Measurements from ENCODE around the gene NUP62CL. TPM values are rescaled to one million over a fixed set of nuclear protein-coding genes. Genes with fewer than 3 reads are reported as not detected.

Gene NUP62CL
- total RNA-seq, 1 donor from 2014 or later = 0.52 TPM

- H3K79me2 ChIP-seq (ENCODE audit: insufficient read depth, low read length) = no peaks in the 10 kb centered on the region
- no peak for DNase-seq (ENCODE audit: low read depth)
- no peaks in the 10 kb centered on the region for H4K20me1 ChIP-seq (ENCODE audit: insufficient read depth, low read length)
- no peak overlapping the region for H3K27ac ChIP-seq (ENCODE audit: low read depth, low read length)
- no peak overlapping the region for H3K4me3 Mint-ChIP-seq (ENCODE audit: unreplicated experiment)
- FAIRE-seq = no peak
- H3K9me3 Mint-ChIP-seq (ENCODE audit: unreplicated experiment) = no peaks in the 10 kb centered on the region
- no peaks in the 10 kb centered on the region for H3K9me3 ChIP-seq (ENCODE audit: insufficient read depth, low read depth, low read length)
- H3K36me3 Mint-ChIP-seq (ENCODE audit: low read depth, unreplicated experiment) = no peaks in the 10 kb centered on the region
- H3K27me3 Mint-ChIP-seq (ENCODE audit: low read depth, unreplicated experiment) = no peaks in the 10 kb centered on the region
- no peak overlapping the region for H3K27ac Mint-ChIP-seq (ENCODE audit: unreplicated experiment)
- no peak overlapping the region for H3K4me3 ChIP-seq (ENCODE audit: insufficient read depth, low read depth, low read length)
- H3K27me3 ChIP-seq (ENCODE audit: insufficient read depth, low read length) = no peaks in the 10 kb centered on the region
- H3K9ac ChIP-seq (ENCODE audit: low read length) = no peak overlapping the region
- no peaks in the 10 kb centered on the region for H3K4me1 Mint-ChIP-seq (ENCODE audit: low read depth, unreplicated experiment)
- TF ChIP-seq EZH2 (IDR thresholded peaks at IDR 0.05; ENCODE audit: insufficient read depth, low read length) = no peak
- no peak for TF ChIP-seq CTCF (IDR thresholded peaks at IDR 0.05; ENCODE audit: insufficient read depth, low read depth, low read length)
- H3K36me3 ChIP-seq (ENCODE audit: insufficient read depth, low read length) = no peaks in the 10 kb centered on the region
- no peak overlapping the region for H2AFZ ChIP-seq (ENCODE audit: low read depth, low read length)
- H3K4me2 ChIP-seq (ENCODE audit: low read length) = no peak overlapping the region
- H3K4me1 ChIP-seq (ENCODE audit: insufficient read depth, low read length) = no peaks in the 10 kb centered on the region
Observed at GRCh38 chrX:107197319-107197718, 8.9 kb downstream of the NUP62CL start.

- no peaks in the 10 kb centered on the region for H3K4me1 Mint-ChIP-seq (ENCODE audit: low read depth, unreplicated experiment)
- no peak overlapping the region for H3K4me3 ChIP-seq (ENCODE audit: insufficient read depth, low read depth, low read length)
- H3K4me2 ChIP-seq (ENCODE audit: low read length) = no peak overlapping the region
- peak; percentile 81 for FAIRE-seq
- no peaks in the 10 kb centered on the region for H3K36me3 Mint-ChIP-seq (ENCODE audit: low read depth, unreplicated experiment)
- H3K9me3 ChIP-seq (ENCODE audit: insufficient read depth, low read depth, low read length) = no peaks in the 10 kb centered on the region
- no peaks in the 10 kb centered on the region for H3K4me1 ChIP-seq (ENCODE audit: insufficient read depth, low read length)
- H4K20me1 ChIP-seq (ENCODE audit: insufficient read depth, low read length) = no peaks in the 10 kb centered on the region
- no peaks in the 10 kb centered on the region for H3K27me3 ChIP-seq (ENCODE audit: insufficient read depth, low read length)
- H3K27me3 Mint-ChIP-seq (ENCODE audit: low read depth, unreplicated experiment) = no peaks in the 10 kb centered on the region
- no peak overlapping the region for H3K27ac ChIP-seq (ENCODE audit: low read depth, low read length)
- H2AFZ ChIP-seq (ENCODE audit: low read depth, low read length) = no peak overlapping the region
- TF ChIP-seq CTCF (IDR thresholded peaks at IDR 0.05; ENCODE audit: insufficient read depth, low read depth, low read length) = no peak
- TF ChIP-seq EZH2 (IDR thresholded peaks at IDR 0.05; ENCODE audit: insufficient read depth, low read length) = no peak
- no peak overlapping the region for H3K27ac Mint-ChIP-seq (ENCODE audit: unreplicated experiment)
- no peaks in the 10 kb centered on the region for H3K36me3 ChIP-seq (ENCODE audit: insufficient read depth, low read length)
- DNase-seq (ENCODE audit: low read depth) = no peak
- H3K9ac ChIP-seq (ENCODE audit: low read length) = no peak overlapping the region
- no peaks in the 10 kb centered on the region for H3K9me3 Mint-ChIP-seq (ENCODE audit: unreplicated experiment)
- no peak overlapping the region for H3K4me3 Mint-ChIP-seq (ENCODE audit: unreplicated experiment)
- no peaks in the 10 kb centered on the region for H3K79me2 ChIP-seq (ENCODE audit: insufficient read depth, low read length)
Observed at GRCh38 chrX:107171369-107172102, 34.7 kb downstream of the NUP62CL start.

GRCh38 chrX:107168712-107169111 lies 37.5 kb downstream of the NUP62CL start:
- Histone ChIP-seq H3K79me2 (ENCODE audit: insufficient read depth, low read length) (no peaks in the 10 kb centered on the region), H3K9ac (ENCODE audit: low read length) (no peak overlapping the region), H2AFZ (ENCODE audit: low read depth, low read length) (no peak overlapping the region), H3K9me3 (ENCODE audit: insufficient read depth, low read depth, low read length) (no peaks in the 10 kb centered on the region), H3K27ac (ENCODE audit: low read depth, low read length) (no peak overlapping the region), H4K20me1 (ENCODE audit: insufficient read depth, low read length) (no peaks in the 10 kb centered on the region), H3K36me3 (ENCODE audit: insufficient read depth, low read length) (no peaks in the 10 kb centered on the region), H3K27me3 (ENCODE audit: insufficient read depth, low read length) (no peaks in the 10 kb centered on the region), H3K4me2 (ENCODE audit: low read length) (no peak overlapping the region), H3K4me1 (ENCODE audit: insufficient read depth, low read length) (no peaks in the 10 kb centered on the region), H3K4me3 (ENCODE audit: insufficient read depth, low read depth, low read length) (no peak overlapping the region)
- Mint-ChIP-seq H3K4me3 (ENCODE audit: unreplicated experiment) (no peak overlapping the region), H3K27me3 (ENCODE audit: low read depth, unreplicated experiment) (no peaks in the 10 kb centered on the region), H3K36me3 (ENCODE audit: low read depth, unreplicated experiment) (no peaks in the 10 kb centered on the region), H3K9me3 (ENCODE audit: unreplicated experiment) (no peaks in the 10 kb centered on the region), H3K4me1 (ENCODE audit: low read depth, unreplicated experiment) (no peaks in the 10 kb centered on the region), H3K27ac (ENCODE audit: unreplicated experiment) (no peak overlapping the region)
- FAIRE-seq (peak; percentile 76), DNase-seq (ENCODE audit: low read depth) (no peak)
- no peak for TF ChIP-seq CTCF (IDR thresholded peaks at IDR 0.05; ENCODE audit: insufficient read depth, low read depth, low read length)
- no peak for TF ChIP-seq EZH2 (IDR thresholded peaks at IDR 0.05; ENCODE audit: insufficient read depth, low read length)

Data from astrocyte (in vitro differentiated cells and primary cell).